GM18907 (cell line): ENCODE results near the gene GVQW3.

ENCODE experiments used
- ATAC-seq: cut with Tn5 transposase; IDR thresholded peaks from one replicate; pipeline ENCODE4 v1.9.1; 2021; ENCODE audit warnings: mild to moderate bottlenecking, moderate library complexity; ENCODE audit not compliant: unreplicated experiment

Gene GVQW3

GRCh38 chr11:76380977-76381719 is at the start of gene GVQW3, which contains the start of gene THAP12:
Gene GVQW3 (plus strand): TSS chr11:76381323. CDS start chr11:76381829, 506 bp downstream.
Gene THAP12 (minus strand): TSS chr11:76381132. CDS start chr11:76380836, 296 bp downstream.
- ATAC-seq, result peak; percentile 78

GRCh38 chr11:76334826-76335389 is 46.2 kb upstream of the GVQW3 start:
- no peak for ATAC-seq

GRCh38 chr11:76335842-76336241 is 45.3 kb upstream of the GVQW3 start:
- no peak for ATAC-seq

DNA sequence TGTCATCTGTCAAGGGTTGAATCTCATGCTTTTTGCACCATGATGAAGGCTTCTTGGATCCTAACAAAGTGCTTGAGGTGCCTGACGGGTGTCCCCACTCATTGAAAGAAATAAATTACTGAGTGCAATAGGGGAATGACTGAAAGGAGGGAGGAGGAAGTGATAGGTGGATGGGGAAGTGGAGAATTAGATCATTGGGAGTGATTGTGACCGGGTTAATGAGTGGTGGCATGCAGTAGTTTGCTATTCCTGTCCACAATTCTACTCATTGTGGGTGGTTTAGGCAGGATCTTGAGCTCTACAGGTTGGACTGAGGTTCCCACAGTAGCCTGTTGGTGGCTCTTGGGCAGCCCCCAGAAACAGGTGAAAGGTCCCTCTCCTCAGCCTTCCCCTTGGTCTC is 44.5 kb upstream of the GVQW3 start:
- no peak for ATAC-seq

GRCh38 chr11:76337469-76337868 is 43.7 kb upstream of the GVQW3 start:
- no peak for ATAC-seq

GRCh38 chr11:76337923-76338322 is 43.2 kb upstream of the GVQW3 start:
- ATAC-seq, result no peak

- ATAC-seq, result no peak
Observed at GRCh38 chr11:76339221-76339620, 41.9 kb upstream of the GVQW3 start.

GRCh38 chr11:76347466-76347865 is 33.7 kb upstream of the GVQW3 start:
- ATAC-seq, result no peak

- ATAC-seq, result no peak
Observed at GRCh38 chr11:76348348-76348747, 32.8 kb upstream of the GVQW3 start.

GRCh38 chr11:76355172-76355571 is 26.0 kb upstream of the GVQW3 start:
- no peak for ATAC-seq

GRCh38 chr11:76361374-76361773 is 19.7 kb upstream of the GVQW3 start:
- no peak for ATAC-seq

DNA sequence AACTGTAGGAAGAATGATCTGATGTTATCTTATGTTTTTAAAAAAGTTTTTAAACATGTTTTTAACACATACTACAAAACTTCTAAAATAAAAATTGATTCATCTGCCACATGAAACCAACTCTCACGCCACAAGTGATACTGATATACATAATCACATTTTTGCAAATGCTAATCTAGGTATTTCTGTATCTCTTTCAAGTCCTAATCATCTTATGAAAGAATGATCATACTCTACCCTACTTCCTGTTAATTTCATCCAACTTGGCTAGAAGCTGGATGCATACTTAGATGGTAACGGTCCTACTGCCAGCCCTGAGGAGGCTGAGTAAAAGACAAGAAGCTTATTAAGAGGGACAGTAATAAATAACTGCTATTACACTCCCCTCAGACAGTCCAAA is 19.3 kb upstream of the GVQW3 start:
- no peak for ATAC-seq

DNA sequence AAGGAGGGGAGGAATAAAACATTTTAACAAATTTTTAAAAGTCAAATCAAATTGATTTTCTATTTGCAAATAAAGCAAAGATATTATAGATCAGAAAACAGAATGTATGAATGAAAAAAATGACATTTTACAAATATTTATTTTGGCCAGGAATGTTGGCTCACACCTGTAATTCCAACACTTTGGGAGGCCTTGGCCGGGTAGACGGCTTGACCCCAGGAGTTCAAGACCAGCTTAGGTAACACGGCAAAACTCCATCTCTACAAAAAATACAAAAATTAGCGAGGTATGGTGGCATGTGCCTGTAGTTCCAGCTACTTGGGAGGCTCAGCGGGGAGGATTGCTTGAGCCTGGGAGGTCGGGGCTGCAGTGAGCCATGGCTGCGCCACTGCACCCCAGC is 18.4 kb upstream of the GVQW3 start:
- ATAC-seq, result no peak

GRCh38 chr11:76365038-76365679 is 16.0 kb upstream of the GVQW3 start:
- no peak for ATAC-seq

DNA sequence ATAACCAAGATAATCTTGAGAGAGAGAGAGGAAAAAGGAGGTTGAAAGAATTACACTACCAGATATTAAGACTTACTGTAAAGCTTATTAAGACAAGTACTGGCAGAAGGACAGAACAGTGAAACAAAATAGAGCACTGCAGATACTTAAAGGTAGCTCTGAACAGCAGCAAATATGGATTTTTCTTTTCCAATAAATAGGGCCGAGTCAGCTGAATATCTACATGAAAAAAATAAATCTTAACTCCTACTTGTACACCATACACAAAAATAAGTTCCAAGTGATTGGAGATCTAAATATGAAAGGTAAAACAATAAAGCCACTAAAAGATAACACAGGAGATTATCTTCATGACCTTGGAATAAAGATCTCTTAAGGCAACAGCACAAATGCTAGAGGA is 12.6 kb upstream of the GVQW3 start:
- ATAC-seq, result no peak

GRCh38 chr11:76369406-76369805 is 11.7 kb upstream of the GVQW3 start:
- ATAC-seq, result no peak

GRCh38 chr11:76371170-76371569 is 10.0 kb upstream of the GVQW3 start:
- peak; percentile 62 for ATAC-seq

- ATAC-seq, result no peak
Observed at GRCh38 chr11:76376746-76377558, 4.2 kb upstream of the GVQW3 start.

- no peak for ATAC-seq
Observed at GRCh38 chr11:76379807-76380158, 1.3 kb upstream of the GVQW3 start.

- peak; percentile 46 for ATAC-seq
Observed at GRCh38 chr11:76380159-76380976, 755 bp upstream of the GVQW3 start.

DNA sequence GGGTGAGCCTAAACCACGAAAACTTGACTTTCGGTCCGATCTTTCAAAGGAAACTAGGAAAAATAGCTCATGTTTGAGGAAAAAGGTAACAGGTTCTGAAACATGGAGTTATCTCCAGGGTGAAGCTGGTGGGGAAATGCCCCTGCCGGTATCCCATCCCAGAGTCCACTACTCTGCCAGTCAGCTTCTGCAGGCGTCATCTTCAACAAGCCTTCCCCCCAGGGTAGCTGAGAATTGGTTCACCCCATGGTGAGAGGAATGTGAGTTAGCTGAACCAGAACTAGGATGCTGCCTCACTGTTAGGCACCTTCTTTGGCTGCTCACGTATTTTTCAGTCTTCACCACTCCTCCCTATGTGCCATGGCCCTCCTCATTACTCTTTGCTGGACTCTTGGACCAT is 1.1 kb downstream of the GVQW3 start:
- no peak for ATAC-seq
